ENCODE measurements around the gene ACKR2. TPM values are rescaled to one million over a fixed set of nuclear protein-coding genes. Genes with fewer than 3 reads are reported as not detected.

The ACKR2 gene
- total and polyA plus RNA-seq, 2 donors (not counting 3 experiments of a cell fraction or from before 2014, with no cell fraction given) = 0.01 TPM; not detected in 1

GRCh38 chr3:42905740-42906069, 96.5 kb downstream of the ACKR2 start:
- POLR2A ChIA-PET = no interaction called here
- no peaks in the 10 kb centered on the region for H3K79me2 ChIP-seq (ENCODE audit: control insufficient read depth, insufficient read depth, low read length)
- H3K4me3 ChIP-seq (replicated peaks in 1 of 3; ENCODE audit: insufficient read depth in 1 of 3, low read depth in 1 of 3, low read length in 3 of 3) = peak overlapping the region in 1 of 3 experiments; percentile 16
- no peak overlapping the region for H3K9ac ChIP-seq (replicated peaks; ENCODE audit: extremely low read depth, insufficient read depth, low read length)
- H2AFZ ChIP-seq (ENCODE audit: low read depth, low read length) = peak overlapping the region; percentile 77
- CTCF ChIA-PET = no interaction called here
- no TSS peak for BruUV-seq (replicated peaks)
- no peak overlapping the region for H3K27ac ChIP-seq (ENCODE audit: insufficient read depth, low read depth, low read length)
- no peaks in the 10 kb centered on the region for H3K9me3 ChIP-seq (replicated peaks; ENCODE audit: control insufficient read depth, insufficient read depth, low read length)
- dilution Hi-C loops (cut with MboI; ENCODE audit: extremely low pct_ligation_motif_present, low sequenced_read_pairs) (no loop called here), intact Hi-C loops (cut with micrococcal nuclease) (no loop called here)
- TF ChIP-seq FOS (IDR thresholded peaks at IDR 0.05; ENCODE audit: borderline replicate concordance, insufficient read depth, low read length) (no peak), CTCF (IDR thresholded peaks at IDR 0.05; ENCODE audit: extremely low read depth in 1 of 2, insufficient read depth in 1 of 2, low read depth in 1 of 2, low read length in 2 of 2) (no peak), EZH2 (IDR thresholded peaks at IDR 0.05; ENCODE audit: borderline replicate concordance, low read depth, low read length, severe bottlenecking) (no peak), JUN (IDR thresholded peaks at IDR 0.05; ENCODE audit: borderline replicate concordance, insufficient read depth, insufficient read length, low read depth) (no peak), POLR2AphosphoS5 (IDR thresholded peaks at IDR 0.05; ENCODE audit: insufficient read depth, low read depth, low read length) (no peak), MYC (IDR thresholded peaks at IDR 0.05; ENCODE audit: low read depth, low read length) (no peak), POLR2A (IDR thresholded peaks at IDR 0.05; ENCODE audit: low read depth, low read length) (no peak), MAX (IDR thresholded peaks at IDR 0.05; ENCODE audit: insufficient read depth, insufficient read length) (no peak)
- peaks cover 14 to 18% of the 10 kb centered on the region in 2 experiments for H3K27me3 ChIP-seq (ENCODE audit: control insufficient read depth in 2 of 2, insufficient read depth in 2 of 2, low read length in 2 of 2)
- DNase-seq (ENCODE audit: low read depth, low spot score) (no peak), FAIRE-seq (no peak)
- no peaks in the 10 kb centered on the region for H3K36me3 ChIP-seq (ENCODE audit: control insufficient read depth in 2 of 2, extremely low read depth in 1 of 2, insufficient read depth in 2 of 2, low read length in 2 of 2)
- no peaks in the 10 kb centered on the region for H4K20me1 ChIP-seq (replicated peaks; ENCODE audit: control insufficient read depth, extremely low read depth, insufficient read depth, low read length)
- H3K9me1 ChIP-seq (replicated peaks; ENCODE audit: control insufficient read depth, extremely low read depth, insufficient read depth, low read length) = no peaks in the 10 kb centered on the region
- H3K4me1 ChIP-seq (ENCODE audit: control insufficient read depth, extremely low read depth, insufficient read depth, low read length) = no peaks in the 10 kb centered on the region
- no peak overlapping the region for H3K4me2 ChIP-seq (ENCODE audit: insufficient read depth, low read length)

Data from endothelial cell of umbilical vein (primary cell).